GM21717 (cell line): ENCODE results near the gene SH3BP2.

Source experiments
- ATAC-seq: cut with Tn5 transposase; IDR thresholded peaks from one replicate; pipeline ENCODE4 v1.9.1; 2021; ENCODE audit warnings: mild to moderate bottlenecking, moderate library complexity; ENCODE audit not compliant: unreplicated experiment

Gene SH3BP2

DNA sequence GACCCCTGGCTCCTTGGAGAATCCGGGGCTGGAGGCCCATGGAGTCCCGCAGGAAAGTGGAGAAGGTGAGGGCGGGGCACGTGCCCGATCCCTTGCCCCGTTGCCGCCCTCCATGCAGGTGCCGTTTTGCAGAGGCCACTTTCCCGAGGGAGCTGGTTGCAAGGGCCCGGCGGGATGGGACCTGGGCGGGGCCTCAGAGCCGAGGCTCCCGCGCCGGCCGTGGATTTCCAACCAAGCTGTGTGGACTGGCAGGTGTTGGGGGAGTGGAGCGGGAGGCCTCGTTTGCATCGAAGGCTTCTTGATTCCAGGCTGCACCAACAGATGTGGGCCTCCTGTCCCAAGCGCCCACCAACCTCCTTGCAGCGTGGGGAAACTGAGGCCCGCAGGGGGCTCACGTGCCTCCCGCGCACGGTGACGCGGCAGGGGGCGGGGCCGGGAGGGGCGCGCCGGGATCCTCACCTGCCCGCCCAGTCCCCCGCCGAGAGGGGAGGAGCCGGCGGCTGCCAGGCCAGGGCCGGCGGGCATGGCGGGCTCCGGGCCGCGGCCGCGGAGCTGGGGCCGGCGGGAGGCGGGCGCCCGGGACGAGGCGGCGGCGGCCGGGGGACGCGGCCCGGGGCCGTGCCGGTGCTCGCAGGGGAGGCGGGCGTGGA, 24.9 kb downstream of the SH3BP2 start:
- ATAC-seq: no peak

DNA sequence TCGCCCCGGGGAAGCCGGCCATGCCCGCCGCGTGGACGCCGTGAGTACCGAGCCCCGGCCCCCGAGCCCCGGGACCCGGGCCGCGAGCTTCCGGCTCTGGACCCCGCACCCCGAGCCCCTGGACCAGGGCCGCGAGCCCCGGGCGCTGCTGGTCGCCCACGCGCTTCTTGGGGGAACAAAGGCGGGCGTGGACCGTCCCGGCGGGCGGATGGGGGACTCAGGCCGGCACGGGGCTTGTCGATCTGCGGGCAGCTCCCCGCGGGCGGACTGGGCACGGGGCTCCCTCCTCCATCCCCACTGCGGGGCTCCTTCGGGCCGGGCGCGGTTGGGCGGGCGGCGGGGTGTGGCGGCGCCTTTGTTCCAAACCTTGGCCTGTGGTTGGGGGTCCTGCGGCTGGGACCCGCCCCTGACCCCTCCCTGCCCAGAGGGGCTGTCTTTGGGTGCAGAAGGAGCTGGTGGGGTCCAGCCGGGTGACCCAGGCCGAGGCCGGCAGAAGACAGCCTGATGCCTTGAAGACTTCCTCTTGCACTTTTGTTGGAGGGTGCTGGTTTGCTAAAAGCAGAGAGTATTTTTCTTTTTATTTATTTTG, 25.6 kb downstream of the SH3BP2 start:
- ATAC-seq: no peak

DNA sequence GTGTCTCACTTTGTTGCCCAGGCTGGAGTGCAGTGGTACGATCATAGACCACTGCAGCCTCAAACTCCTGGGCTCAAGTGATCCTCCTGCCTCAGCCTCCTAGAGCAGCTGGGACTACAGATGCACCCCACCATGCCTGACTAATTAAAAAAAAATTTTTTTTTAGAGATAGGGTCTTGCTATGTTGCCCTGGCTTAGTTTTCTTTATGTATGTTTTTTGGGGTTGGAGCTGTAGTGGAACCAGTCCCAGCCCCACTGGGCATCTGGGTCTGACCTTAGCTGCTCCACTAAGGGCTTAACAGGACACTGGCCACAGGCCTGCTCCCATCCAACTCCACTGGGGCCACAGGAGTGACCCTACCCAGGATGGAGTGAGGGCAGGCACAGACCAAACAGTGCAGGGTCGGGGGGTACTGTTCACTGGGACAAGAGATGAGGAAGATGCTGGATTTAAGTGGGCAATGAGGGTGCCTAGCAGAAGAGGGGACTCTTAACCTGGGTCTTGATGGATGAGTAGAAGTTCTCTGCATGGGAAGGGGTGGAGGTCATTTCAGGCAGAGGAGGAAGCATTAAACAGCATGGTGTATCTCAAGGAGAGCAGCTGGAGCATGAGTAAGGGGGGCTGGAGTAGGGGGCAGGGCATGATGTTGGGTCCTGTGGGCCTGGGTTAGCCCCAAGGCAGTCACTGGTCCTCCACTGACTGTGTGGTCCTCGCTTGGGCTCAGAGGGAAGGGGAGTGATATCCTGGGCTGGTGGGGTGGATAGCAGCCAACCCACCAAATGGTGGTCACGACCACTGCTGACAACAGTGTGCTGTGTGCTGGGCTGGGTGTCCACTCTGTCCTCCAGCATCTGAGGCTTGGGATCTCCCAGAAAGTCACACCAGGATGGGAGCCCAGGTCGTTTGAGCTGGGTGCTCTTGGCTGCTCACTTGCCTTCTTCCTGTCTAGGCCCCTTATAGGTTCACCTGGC, 26.6 kb downstream of the SH3BP2 start:
- ATAC-seq: no peak

DNA sequence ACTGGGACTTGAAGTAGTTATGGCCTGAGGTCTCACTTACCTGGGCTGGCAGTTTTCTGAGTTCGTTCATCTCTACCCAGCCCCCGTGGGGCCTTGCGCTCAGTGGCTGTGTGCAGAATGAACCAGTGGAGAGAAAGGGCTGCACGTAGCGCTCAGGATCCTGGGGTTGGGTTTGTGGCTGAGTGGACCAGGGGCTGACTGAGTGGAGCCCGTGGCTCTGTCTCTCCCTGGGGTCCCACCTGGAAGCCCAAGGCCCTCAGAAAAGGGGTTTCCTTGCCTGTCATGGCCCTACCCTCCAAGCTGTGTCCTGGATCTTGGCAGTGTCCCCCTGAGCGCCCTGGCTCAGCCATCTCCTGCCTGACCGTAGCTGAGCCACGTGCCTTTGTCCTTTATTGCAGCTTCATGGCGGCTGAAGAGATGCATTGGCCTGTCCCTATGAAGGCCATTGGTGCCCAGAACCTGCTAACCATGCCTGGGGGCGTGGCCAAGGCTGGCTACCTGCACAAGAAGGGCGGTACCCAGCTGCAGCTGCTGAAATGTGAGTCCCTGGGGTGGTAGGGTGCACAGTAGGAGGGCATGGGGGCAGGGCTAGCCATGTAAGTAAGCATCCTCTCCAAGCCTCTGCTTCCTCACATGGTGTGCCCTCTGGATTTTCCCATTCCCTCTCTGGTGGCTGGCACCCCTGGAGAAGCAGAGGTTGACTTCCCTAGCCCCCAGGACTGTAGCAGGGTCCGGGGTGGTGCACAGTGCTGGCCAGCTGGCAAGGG, 27.5 kb downstream of the SH3BP2 start:
- no peak for ATAC-seq

DNA sequence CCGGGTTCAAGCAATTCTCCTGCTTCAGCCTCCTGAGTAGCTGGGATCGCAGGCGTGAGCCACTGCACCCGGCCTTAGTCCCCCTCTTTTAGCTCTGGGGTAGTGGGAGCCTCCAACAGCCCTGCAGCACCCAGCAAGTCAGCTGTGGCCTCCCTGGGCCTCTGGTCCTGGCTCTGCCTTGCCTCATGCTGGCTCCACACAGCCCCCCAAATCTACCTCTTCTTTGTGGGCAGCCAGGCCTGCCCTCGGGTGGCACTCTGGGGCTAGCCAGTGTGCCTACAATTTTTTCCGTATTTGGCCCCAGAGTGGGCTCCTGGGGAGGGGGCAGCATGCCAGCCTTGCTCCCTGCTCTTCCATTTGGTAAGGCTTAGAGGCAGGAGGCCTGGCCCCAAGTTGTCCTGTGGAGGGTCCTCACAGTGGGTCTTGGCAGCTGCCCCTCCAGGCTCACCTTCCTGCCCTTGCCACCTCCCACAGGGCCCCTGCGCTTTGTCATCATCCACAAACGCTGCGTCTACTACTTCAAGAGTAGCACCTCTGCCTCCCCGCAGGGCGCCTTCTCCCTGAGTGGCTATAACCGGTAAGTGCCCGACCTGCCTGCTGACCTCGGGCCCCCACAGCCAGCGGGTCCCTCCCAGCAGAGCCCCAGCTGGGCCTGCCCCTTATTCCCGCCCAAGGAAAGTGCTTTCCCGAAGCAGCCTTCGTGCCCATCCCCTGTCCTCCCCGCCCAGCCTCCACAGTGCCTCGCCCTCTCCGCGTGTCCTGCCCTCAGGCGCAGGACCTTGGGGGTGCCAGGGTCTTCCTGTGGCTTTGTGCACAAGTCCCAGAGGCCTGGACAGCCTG, 29.8 kb downstream of the SH3BP2 start:
- no peak for ATAC-seq

DNA sequence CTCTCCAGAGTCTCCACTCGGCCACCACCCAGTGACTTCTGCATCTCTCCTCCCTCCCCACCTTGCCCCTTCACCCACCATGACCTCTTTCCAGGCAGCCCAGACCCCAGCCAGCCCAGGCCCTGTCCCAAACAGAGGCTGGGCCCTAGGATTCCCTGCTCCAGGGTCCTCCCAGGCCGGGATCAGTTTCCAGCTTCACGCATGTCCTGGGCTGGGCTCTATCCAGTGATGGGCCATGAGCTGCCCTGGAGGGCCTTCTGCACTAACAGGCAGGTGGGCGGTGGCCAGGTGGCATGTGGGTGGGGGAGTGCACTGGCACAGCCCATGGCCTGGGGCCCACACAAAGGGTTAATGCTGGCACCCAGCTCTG, 30.4 kb downstream of the SH3BP2 start:
- no peak for ATAC-seq

DNA sequence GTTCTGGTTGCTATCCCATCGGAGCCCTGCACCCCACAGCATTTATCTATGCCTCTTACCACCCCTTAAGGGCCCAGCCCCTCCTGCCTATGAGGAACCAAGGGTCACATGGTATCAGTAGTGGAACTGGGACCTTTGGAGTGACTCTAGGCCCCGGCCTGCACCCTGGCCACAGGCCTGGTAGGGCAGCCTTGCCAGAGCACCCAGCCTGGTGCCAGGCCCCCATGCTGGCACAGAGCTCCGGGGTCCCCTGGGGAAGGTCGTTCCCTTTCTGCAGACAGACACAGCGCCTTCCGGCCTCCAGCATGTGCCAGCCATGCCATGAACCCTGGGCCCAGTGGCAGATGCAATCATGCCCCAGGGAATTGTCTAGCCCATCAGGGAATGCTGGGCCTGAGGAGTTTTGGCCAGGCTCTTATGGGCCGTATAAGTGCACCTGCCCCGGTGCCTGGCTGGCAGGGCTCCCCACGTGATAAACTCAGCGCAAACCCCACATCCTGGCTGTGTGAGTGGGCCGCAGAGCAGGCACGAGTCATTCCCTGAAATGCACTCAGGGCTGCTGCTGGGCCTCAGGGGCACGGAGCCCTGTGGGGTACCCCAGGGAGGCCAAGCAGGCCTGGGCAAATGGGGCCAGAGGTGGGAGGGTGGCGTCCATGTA, 30.9 kb downstream of the SH3BP2 start:
- no peak for ATAC-seq

DNA sequence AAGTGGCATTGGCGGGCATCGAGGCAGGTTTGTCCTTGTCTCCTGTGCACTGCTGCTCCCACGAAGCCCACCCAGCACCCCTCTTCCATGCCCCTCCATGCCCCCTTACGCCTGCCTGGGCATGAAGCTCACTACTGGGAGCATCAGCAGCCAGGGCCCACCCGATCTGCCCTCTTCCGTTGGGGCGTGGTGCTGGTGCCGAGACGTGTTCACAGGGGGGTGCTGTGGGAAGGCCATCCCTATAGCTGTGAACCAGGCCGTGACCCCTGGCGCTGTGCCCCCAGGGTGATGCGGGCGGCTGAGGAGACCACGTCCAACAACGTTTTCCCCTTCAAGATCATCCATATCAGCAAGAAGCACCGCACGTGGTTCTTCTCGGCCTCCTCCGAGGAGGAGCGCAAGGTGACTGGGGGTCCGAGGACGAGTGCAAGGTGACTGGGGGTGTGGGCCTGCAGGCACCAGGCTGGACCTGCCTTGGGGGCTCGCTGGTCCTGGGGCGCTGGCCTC, 31.5 kb downstream of the SH3BP2 start:
- ATAC-seq: no peak

DNA sequence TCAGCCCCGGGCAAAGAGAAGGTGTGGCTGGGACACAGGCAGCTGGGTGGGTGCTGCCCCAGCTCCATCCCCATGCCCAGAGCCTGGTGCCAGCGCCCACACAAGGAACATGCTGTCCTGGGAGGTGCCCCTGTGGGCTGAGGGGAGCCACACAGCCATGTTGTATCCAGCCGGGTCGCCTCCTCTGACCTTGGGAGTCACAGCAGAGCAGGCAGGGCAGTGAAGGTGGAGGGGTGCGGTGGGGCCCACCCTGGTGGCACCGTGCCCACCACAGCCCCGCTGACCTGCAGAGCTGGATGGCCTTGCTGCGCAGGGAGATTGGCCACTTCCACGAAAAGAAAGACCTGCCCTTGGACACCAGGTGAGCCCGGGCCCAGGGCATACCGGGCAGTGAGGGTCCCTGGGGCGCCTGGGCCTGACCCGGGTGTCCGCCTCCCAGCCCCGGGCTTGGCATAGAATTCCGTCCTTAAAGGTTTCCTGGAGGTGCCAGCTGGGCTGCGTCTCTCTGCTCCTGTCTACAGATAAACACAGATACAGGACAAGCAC, 32.0 kb downstream of the SH3BP2 start:
- ATAC-seq: no peak

DNA sequence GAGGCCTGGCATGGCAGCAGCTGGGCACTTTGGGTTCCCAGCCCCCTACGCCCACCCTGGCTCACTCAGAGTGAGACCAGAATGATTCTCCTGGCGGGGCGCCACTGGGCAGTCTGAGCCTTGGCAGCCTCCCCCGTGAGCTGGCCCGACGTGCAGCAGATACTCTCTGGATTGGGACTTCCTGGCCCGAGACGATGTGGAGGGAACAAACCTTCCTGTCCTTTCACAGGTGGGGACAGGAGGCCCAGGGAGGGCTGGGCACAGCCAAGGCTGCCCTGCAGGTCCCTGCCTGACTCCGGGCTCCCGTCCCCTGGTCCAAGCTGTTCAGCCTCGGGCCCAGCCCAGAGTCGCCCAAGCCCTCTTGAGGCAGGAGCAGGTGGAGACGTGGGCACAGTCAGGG, 32.9 kb downstream of the SH3BP2 start:
- no peak for ATAC-seq

DNA sequence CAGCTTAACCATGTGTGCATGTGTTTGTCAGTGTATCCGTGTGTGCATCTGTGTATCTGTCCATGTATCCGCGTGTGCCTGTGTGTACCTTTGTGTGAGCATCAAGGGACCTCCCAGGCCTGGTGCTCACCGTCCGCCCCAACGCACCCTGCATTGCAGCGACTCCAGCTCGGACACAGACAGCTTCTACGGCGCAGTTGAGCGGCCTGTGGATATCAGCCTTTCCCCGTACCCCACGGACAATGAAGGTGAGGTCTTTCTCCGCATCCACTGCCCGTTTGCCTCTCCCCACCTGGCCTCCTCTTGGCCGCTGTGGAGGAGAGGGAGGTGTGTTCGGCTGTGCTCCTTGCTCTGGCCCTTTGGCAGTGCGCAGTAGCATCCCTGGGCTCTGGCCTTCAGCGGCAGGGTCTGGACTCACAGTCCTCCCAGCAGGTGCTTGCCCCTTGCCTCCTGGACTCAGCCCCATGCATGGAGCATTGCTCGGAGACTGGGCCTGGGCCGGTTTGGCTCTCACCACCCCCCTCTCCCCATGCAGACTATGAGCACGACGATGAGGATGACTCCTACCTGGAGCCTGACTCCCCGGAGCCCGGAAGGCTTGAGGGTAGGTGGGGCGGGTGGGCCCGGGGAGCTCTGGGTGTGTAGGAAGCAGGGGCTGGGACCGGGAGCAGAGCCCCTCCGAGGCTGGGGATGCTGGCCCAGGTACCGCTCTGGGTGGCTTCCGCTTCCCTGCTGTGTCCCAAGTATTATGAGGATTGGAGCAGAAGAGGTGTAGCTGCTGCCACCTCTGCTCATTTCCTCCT, 34.4 kb downstream of the SH3BP2 start:
- ATAC-seq: no peak

DNA sequence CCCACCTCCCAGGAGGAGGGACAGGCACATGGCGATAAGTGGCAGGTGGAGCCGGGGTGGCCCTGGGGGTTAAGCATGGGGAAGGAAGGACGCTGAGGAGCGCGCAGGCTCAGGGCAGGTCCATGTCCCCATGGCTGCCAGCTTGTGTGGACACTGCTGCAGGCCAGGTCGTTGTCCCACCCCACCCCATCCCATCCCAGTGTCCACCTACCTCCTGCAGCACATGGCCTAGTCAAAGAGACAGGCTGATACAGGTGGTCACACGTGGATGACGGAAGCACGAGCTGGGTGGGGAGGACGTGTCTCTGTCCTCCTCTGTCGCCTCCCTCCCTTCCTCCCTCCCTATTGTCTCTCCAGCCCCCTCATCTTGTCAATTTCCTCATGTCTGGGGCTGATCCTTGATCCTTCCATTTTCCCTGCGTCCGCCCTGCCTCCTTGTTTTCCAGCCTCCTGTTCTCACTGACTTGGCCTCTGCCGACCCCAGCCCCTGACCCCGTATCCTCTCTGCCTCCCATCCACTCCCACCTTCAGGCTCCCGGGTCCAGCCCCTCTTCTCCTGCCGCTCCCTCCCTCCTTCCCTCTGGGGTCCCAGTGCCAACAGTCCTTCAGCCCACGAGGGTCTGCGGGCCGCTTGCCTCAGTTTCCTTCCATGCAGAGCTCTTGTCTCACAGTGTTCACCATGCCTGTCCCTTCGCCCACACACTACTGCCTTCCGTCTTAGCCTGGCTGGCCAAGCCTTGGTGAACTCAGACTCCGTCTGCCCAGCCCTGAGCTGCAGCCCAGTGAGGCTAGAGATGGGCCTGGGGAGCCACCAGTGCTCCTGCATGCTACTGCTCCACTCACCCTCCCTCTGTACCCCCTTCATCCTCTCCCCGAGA, 35.2 kb downstream of the SH3BP2 start:
- ATAC-seq: no peak

DNA sequence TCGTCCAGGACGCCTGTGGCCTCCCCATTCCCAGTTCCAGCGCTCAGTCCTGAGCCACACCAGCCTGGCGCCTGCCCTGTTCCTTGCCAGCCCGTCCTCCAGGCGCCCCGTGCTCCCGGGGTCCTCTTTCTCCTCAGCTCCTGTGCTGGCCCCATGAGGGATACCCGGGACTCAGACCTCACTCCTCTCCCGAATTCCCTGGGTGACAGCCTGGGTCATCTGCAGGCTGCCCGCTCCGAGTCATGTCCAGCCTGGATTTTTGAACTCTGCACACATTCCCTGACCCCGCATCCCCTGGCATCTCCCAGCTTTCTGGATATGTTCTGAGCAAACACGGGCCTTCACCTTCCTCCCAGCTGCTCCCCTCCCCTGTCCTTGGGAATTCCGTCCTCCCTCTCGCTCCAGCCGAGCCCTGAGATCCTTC, 35.9 kb downstream of the SH3BP2 start:
- ATAC-seq: no peak

DNA sequence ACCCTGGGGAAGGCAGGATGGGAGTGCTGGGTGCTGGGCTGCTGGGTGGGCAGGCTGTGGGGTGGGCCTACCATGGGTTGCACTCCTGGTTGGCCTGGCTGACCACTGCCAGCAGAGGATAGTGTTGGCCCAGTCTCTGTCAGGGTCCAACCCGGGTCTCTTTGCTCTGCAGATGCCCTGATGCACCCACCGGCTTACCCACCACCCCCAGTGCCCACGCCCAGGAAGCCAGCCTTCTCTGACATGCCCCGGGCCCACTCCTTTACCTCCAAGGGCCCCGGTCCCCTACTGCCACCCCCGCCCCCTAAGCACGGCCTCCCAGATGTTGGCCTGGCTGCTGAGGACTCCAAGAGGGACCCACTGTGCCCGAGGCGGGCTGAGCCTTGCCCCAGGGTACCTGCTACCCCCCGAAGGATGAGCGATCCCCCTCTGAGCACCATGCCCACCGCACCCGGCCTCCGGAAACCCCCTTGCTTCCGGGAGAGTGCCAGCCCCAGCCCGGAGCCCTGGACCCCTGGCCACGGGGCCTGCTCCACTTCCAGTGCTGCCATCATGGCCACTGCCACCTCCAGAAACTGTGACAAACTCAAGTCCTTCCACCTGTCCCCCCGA, 36.5 kb downstream of the SH3BP2 start:
- ATAC-seq: no peak

DNA sequence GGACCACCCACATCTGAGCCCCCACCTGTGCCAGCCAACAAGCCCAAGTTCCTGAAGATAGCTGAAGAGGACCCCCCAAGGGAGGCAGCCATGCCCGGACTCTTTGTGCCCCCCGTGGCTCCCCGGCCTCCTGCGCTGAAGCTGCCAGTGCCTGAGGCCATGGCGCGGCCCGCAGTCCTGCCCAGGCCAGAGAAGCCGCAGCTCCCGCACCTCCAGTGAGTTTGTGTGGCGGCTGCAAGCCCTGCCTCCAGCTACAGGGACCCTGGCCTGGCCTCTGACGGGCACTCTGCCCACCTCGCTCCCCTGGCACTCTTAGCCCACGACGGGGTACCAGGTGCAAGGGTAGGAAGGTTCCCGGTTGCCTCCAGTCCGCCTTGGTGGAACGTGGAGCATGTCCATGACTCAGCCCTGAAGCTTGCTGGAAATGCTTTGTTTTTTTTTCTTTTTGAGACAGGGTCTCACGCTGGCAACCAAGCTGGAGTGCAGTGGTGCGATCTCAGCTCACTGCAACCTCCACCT, 37.1 kb downstream of the SH3BP2 start:
- no peak for ATAC-seq

DNA sequence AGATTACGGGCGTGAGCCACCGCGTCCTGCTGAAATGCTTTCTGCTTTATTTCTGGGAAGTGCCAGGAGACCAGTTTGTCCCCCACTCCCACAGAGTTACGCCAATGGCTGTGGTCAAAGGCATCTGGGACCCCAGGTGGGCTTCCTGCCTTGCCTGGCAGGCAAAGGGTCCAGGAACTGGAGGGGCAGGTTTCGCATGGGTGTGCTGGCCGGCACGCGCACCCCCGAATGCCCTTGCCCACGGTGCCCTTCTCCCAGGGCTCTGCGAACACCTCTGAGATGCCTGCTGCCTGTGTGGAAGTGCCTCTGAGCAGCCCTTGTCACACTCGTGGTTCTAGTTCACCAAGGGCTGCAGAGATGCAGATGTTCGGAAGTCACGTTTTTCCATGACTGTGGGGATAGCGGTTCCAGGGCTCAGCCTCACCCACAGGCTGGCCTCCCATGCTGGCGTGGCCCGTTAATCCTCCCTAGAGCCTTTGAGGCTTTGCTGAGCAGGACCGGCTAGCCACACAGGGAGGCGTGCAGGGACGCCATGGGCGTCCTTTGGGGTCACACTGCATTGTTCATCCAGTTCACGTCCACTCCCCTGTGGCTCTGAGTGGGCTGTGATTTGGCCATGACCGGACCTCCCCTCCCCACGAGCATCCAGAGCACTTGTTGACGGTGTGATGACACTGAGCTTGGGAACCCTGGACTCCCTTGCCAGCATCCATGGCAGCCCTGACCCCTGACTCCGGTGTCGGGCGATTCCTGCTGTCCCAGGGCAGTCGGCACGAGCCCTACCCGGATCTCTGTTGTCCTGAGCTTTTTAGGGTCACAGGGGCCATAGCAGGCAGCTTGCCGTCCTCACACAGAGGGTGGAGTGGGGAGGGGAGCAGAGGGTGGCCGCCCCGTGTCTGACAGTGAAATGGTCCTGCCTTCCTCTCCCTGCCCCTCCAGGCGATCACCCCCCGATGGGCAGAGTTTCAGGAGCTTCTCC, 38.0 kb downstream of the SH3BP2 start:
- ATAC-seq: no peak
